Measurements from ENCODE around the gene SYNE3.

SYNE3 gene

DNA sequence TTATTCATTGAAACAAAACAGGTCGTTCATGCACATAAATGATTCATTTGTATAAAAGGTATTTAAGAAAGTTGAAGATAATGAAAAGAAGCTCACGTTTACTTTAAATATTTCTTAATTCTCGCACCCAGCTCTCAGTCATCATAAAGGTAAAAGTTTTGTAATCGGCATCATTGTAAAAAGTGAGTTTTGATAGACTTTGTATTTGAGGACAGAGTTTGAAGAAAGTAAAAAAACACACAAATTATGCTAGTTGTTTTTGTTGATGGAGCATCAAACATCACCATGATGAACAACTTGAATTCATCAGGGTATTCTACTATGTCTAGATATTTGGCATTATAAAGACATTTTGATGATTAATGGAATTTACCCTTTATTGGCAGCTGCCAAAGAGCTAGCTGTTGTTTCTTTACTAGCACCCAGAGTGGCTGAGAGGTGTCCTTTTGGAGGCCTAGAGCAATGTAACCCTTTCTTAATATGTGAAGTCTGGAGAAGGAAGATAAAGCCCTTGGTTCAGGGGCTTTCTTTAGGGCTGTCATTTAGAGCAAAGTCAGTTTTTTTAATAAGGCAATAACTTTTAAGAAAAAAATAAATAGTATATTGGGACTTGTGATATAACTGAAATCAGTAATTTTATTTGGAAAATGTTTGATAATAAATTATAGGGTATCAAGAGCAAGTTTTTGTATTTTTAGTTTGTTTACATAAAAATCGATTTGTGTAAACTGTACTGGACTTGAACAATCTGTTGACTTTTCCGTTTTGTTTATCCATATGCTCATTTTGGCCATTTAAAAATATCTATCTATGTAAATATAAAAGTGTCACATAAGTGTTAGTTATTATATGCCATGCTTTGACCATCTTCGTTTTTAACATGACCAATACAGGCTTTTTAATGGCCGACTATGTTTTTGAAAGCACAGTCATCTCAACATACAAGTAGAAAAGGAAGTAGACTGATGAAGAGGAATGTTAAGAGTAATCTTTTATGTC lies 25.8 kb upstream of the SYNE3 start:
- intact Hi-C loops (cut with DNase I) = no loop called here
- no peak for DNase-seq

DNA sequence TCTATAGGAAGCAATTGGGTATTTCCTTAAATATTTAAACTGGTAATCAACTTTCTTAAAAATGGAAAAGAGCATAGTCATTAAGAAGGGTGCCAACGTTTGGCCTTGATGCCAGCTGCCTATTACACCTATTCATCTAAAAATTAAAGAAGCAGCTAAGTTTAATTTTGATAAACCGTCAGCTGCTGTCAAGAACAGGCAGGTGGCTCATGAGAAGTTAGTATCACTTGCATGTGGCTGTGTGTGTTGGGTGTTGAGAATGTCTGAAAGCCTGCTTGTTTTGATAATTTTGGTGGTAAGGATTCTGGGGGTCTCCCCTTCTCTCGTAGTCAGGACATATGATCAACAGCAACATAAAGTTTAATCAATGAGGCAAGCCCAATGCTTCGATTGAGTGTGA lies 24.9 kb upstream of the SYNE3 start:
- intact Hi-C loops (cut with DNase I) = no loop called here
- no peak for DNase-seq

GRCh38 chr14:95540236-95540855 lies 23.9 kb upstream of the SYNE3 start:
- no peak for DNase-seq

DNA sequence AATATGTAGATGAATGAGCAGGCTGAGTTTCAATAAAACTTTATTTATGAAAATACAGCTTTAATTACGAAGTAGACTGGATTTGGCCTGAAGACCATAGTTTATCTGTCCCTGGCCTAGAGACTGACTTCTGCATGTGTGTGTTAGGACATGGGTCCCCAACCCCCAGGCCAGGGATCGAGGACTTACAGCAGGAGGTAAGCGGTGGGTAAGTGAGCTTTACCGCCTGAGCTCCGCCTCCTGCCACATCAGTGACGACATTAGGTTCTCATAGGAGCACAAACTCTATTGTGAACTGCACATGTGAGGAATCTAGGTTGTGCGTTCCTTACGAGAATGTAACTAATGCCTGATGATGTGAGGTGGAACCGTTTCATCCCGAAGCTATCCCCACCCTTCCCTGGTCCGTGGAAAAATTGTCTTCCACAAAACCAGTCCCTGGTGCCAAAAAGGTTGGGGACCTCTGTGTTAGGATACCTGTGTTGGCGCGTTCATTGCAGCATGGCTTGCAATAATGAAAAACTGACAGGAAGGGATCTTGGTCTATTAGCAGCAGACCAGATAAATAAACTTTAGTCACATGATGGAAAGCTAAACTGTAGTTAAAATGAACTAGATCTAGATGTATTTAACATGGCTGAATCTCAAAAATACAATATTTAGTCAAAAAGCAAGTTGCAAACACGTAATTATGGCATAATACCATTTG lies 22.5 kb upstream of the SYNE3 start:
- intact Hi-C loops (cut with DNase I) = no loop called here
- DNase-seq = no peak

More at GRCh38 chr14:95540236-95540855, 23.9 kb upstream of the SYNE3 start:
- intact Hi-C loops (cut with DNase I) = no loop called here

- intact Hi-C loops (cut with DNase I) = no loop called here
- no peak for DNase-seq
These were observed 21.0 kb upstream of the SYNE3 start for GRCh38 chr14:95537298-95538089.

DNA sequence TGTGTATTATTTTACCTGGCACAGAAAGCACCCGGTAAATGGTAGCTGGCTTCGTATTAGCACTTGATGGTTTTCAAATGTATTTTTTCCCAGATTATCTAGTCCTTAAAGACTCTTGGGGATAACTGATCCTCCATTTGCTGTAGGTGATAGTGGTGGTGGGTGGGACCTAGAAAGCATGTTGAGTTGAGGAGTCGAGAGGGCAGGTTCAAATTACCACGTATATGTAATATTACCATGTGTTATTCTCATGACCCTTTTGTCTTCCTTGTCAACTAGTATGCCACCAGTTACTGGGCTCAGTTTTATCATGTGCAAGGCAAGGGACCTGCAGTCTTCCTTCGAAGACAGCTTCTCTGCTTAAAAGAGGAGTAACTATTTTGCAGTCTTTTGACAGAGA lies 20.2 kb upstream of the SYNE3 start:
- no peak for DNase-seq
- intact Hi-C loops (cut with DNase I) = no loop called here

DNA sequence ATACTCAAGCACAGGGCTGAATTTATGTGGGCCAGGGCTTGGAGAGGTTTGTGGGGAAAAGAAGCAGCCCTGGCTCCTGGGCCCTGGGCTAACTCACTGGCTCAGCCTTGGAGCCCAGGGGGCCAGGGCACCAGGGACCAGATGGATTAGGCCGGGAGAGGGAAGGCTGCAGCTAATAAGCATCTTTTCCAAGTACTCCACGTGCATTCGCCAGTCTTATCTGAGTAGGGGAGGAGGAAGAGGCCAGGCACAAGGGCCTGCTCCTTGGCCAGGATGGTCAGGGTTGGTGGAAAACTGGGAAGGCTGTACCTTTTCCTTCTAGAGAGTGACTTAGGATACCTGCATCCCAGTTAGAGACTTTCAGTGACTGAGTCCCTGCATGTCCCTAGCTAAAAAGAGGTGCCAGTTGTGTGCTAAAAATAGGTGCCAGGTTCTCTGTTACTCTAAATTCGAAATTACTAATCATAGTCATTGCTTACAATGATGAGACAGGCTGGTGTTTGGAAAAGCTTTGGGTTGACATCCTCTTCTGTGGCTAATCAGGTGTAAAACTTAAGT lies 19.7 kb upstream of the SYNE3 start:
- DNase-seq = no peak
- intact Hi-C loops (cut with DNase I) = no loop called here

DNA sequence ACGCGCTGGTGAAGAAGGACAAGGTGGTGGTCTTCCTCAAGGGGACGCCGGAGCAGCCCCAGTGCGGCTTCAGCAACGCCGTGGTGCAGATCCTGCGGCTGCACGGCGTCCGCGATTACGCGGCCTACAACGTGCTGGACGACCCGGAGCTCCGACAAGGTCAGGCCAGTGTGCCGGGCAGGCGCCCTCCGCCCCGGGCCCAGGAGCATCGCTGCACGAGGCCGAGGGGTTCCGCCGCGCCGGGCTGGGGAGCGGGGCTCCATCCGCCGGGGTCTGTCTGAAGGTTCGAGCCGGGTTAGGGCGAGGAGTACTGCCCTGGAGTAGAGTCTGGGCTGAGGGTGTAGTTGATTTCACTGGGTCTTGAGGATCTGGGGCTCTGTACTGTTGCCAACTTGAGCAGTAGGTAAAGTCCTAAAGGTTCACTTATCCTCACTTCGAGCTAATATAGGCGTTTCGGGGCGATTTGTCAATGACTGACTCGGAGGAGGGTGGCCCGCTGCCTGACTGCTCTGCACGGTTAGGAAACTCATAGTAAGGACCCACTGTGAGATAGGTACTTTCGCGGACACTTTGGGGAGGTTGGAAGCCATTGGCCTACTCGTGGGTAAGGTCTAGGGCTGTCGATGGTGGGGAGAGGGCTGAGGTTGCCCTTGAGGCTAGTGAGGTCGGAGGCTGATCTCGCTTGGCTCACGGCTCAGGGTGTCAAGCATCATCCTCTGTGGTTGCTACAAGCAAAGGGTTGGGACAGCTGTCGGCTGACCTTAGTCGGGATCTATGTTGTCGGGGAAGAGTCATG lies 19.0 kb upstream of the SYNE3 start:
- DNase-seq = peak in 2 of 10 donors; percentile 24 to 80
- intact Hi-C loops (cut with DNase I) = no loop called here

- intact Hi-C loops (cut with DNase I) = no loop called here
- peak; percentile 96 to 100 (median 98) for DNase-seq
These were observed 18.1 kb upstream of the SYNE3 start, which contains the start of gene GLRX5 for GRCh38 chr14:95534299-95535225. Gene GLRX5, plus strand, starts transcription at chr14:95535050. Its CDS starts 40 bp downstream, at chr14:95535090.

- DNase-seq = no peak
These were observed 17.4 kb upstream of the SYNE3 start for GRCh38 chr14:95533822-95534221.

DNA sequence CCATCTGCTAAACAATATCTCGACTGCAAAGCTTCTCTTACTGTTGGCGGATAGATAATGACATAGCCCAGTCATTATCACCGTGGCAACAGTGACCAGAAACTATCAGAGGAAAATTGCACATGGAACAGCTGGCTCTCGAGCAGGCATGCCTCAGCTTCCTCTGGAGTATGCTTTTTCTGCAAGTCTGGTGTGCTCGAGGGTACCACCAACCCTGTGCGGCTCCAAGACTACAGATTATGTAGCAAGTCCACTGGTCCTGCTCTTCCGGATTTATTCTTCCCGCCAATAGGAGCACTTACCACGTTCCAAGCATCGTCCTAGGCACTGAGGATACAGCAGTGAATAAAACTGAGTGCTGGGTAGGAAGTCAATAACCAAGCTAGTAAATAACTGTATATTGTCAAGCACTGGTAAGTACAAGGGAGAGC lies 17.0 kb upstream of the SYNE3 start:
- intact Hi-C loops (cut with DNase I) = no loop called here
- DNase-seq = no peak

More at GRCh38 chr14:95533822-95534221, 17.4 kb upstream of the SYNE3 start:
- intact Hi-C loops (cut with DNase I) = no loop called here

GRCh38 chr14:95531969-95532368 lies 15.5 kb upstream of the SYNE3 start:
- no peak for DNase-seq
- intact Hi-C loops (cut with DNase I) = no loop called here

DNA sequence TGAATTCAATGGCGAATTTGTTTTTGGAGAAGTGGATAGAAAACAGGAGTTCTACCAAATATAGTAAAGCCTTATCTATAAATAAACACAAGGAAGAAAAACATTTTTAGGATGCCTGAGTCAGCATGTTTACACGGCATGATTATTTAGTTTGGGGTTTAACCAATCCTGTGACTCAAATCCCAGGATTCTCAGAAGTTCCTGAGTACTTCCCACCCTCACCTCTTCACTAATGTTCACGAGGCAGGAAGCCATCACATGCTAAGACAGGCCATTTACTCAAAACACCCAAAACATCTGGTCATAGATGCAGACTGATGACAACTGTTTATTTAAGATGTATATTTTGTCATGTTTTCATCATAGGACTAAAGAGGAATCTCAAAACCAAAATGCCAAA lies 15.0 kb upstream of the SYNE3 start:
- intact Hi-C loops (cut with DNase I) = no loop called here
- DNase-seq = no peak

DNA sequence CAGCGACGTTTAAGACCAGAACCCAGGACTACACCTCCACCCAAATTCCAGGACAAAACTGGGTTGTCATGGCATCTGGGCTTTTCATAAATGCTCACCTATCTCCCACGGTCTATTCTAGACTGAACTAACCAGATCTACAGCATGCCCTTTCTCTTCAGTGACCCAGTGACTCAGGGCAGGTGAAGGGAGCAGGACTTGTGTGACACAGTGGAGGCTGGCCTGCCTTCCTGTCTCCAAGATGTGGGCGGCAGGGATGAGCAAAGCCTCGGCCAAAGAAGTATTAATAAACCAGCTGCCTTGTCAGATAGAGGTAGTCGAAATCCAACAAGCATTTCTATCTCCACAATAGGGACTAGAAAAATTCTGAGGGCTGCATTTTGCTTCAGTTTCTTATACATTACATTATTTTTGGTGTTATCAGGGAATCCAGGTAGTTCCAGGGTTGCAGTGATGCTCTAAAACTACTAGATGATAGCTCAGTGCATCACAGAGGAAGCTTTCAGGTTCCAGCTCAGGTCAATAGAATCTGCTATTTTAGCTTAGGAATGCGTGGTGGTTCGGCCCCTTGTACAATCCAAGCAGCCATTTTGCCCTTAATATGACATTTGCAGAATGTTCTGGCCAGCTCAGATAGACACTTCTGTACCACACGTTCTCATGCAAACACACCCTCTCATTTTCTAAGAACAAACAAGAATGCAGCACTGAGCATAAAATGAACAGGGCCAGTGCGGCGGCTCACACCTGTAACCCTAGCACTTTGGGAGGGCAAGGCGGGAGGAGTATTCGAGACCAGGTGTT lies 14.2 kb upstream of the SYNE3 start:
- no peak for DNase-seq
- intact Hi-C loops (cut with DNase I) = no loop called here

- DNase-seq = no peak
- intact Hi-C loops (cut with DNase I) = no loop called here
These were observed 12.8 kb upstream of the SYNE3 start for GRCh38 chr14:95529216-95529615.

- peak in 3 of 10 donors; percentile 48 to 56 (median 55) for DNase-seq
- intact Hi-C loops (cut with DNase I) = loop anchor here (1.0 kb wide), 1 partner anchor 85 kb away; no protein-coding TSS in a partner anchor
These were observed 11.0 kb upstream of the SYNE3 start for GRCh38 chr14:95527387-95528002.
